HL-60 (cell line): ENCODE data around the gene AKT3.

Experiments
- CTCF ChIP-seq: IDR thresholded peaks from one replicate; pipeline ENCODE4 v1.5.1; 2011; ENCODE audit warnings: low read length, control low read depth, inconsistent platforms; ENCODE audit not compliant: insufficient read depth
- GABPA ChIP-seq: IDR thresholded peaks from 2 replicates; pipeline ENCODE4 v1.6.1; 2012; ENCODE audit warnings: low read depth
- POLR2AphosphoS5 ChIP-seq: IDR thresholded peaks from 2 replicates; pipeline ENCODE4 v1.6.1; 2012; ENCODE audit warnings: low read depth

- TF ChIP-seq CTCF: no peak
- no peak for TF ChIP-seq POLR2AphosphoS5
- TF ChIP-seq GABPA: no peak
Observed at GRCh38 chr1:243490748-243491686, 359.0 kb downstream of the AKT3 start.
